Activated CD4-positive, alpha-beta memory T cell treated with anti-CD3 and anti-CD28 coated beads for 36 hours (primary cell): Measurements from ENCODE around the gene TBC1D9B. TPM values are rescaled to one million over a fixed set of nuclear protein-coding genes. Genes with fewer than 3 reads are reported as not detected.

Experiments used
- CTCF ChIA-PET: fragments of 350-600 bp; sonication (Branson Sonifier 250); formaldehyde crosslinking; loops from one replicate; lab custom pipeline; 2021; ENCODE audit warnings: antibody characterized with exemption, inconsistent platforms; lab: Charles Lee
- POLR2A ChIA-PET: fragments of 350-600 bp; sonication (Branson Sonifier 250); formaldehyde crosslinking; loops from one replicate; lab custom pipeline; 2021; ENCODE audit warnings: antibody characterized with exemption; lab: Charles Lee
- DNase-seq: peaks from one replicate; pipeline ENCODE4 v3.0.0-alpha.2; 2020
- H3K27ac Mint-ChIP-seq: one replicate; pipeline ENCODE4 v1.8.0; 2021; ENCODE audit warnings: mixed read lengths
- H3K27me3 Mint-ChIP-seq: one replicate; pipeline ENCODE4 v1.8.0; 2021; ENCODE audit warnings: mixed read lengths
- H3K36me3 Mint-ChIP-seq: one replicate; pipeline ENCODE4 v1.8.0; 2021; ENCODE audit warnings: mixed read lengths
- H3K4me1 Mint-ChIP-seq: one replicate; pipeline ENCODE4 v1.8.0; 2021; ENCODE audit warnings: low read depth, mixed read lengths
- H3K4me3 Mint-ChIP-seq: one replicate; pipeline ENCODE4 v1.8.0; 2021; ENCODE audit warnings: mild to moderate bottlenecking, mixed read lengths
- H3K9me3 Mint-ChIP-seq: one replicate; pipeline ENCODE4 v1.8.0; 2021; ENCODE audit warnings: mixed read lengths
- intact Hi-C: fragments of 100-400 bp; cut with micrococcal nuclease; formaldehyde crosslinking; loops from one replicate; pipeline ENCODE4 v1.15.1; 2023
- total RNA-seq, 2 experiments: library from RNA; stranded (reverse); gene quantifications; one replicate each; pipeline ENCODE4 v1.2.3, GENCODE V29; 2021

Gene TBC1D9B
- total RNA-seq, 2 experiments from 2014 or later = 59.0 to 62.8 TPM

- Mint-ChIP-seq H3K4me3 (no peak overlapping the region), H3K27ac (no peak overlapping the region), H3K4me1 (peaks cover 18% of the 10 kb centered on the region), H3K27me3 (no peaks in the 10 kb centered on the region), H3K36me3 (peaks cover 62% of the 10 kb centered on the region), H3K9me3 (no peaks in the 10 kb centered on the region)
- ChIA-PET CTCF (interaction anchor here (0.8 to 1.0 kb wide), 3 partner anchors 29 to 68 kb away, joined by 3 to 6 read pairs (median 3); no protein-coding TSS in a partner anchor), POLR2A (interaction anchor here (0.6 kb wide), 1 partner anchor 204 kb away, joined by 3 read pairs; no protein-coding TSS in a partner anchor)
- intact Hi-C loops = no loop called here
- DNase-seq = no peak
Observed at GRCh38 chr5:179830818-179831468, 76.8 kb downstream of the TBC1D9B start.

GRCh38 chr5:179829732-179830435 is 77.8 kb downstream of the TBC1D9B start:
- no peak for DNase-seq
- peaks cover 17% of the 10 kb centered on the region for H3K4me1 Mint-ChIP-seq
- H3K36me3 Mint-ChIP-seq = peaks cover 64% of the 10 kb centered on the region
- no peaks in the 10 kb centered on the region for H3K27me3 Mint-ChIP-seq
- ChIA-PET CTCF (interaction anchor here (1.0 kb wide), 1 partner anchor 67 kb away, joined by 6 read pairs; no protein-coding TSS in a partner anchor), POLR2A (no interaction called here)
- peak overlapping the region; percentile 73 for H3K27ac Mint-ChIP-seq
- H3K9me3 Mint-ChIP-seq = no peaks in the 10 kb centered on the region
- H3K4me3 Mint-ChIP-seq = no peak overlapping the region
- intact Hi-C loops = no loop called here

DNA sequence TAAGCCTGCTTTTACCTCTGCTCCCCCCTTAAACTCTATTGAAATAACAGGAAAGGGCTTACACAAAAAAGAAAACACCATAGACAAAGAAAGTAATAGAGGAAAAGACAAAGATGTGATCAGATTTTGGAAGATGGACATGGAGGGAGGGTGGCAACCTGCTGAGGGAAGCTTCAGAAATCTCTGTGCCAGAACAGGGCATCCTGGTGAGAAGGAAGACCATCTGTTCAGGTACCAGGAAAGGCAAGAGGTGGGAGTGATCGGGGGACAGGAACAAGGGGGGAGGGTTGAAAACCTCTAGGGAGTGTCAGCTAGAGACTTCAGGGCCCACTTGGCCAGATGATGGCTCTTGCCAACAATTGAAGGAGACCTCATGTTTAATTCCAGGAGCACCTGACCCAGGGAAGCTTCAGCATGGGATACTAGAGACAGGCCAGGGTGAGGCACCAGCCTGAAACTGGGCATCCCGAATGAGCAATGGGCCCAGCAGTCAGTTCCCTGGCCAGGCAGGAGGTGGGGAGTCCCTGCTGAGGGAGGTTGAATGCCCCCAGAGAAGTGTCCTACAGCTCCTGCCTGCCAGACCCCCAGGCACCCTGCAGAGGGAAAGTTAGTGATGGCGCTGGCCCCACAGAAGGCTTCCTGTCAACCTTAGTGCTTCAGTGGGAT is 78.8 kb downstream of the TBC1D9B start:
- peak overlapping the region; percentile 83 for H3K27ac Mint-ChIP-seq
- no peaks in the 10 kb centered on the region for H3K9me3 Mint-ChIP-seq
- no peaks in the 10 kb centered on the region for H3K27me3 Mint-ChIP-seq
- ChIA-PET CTCF (no interaction called here), POLR2A (no interaction called here)
- peaks cover 68% of the 10 kb centered on the region for H3K36me3 Mint-ChIP-seq
- peaks cover 21% of the 10 kb centered on the region for H3K4me1 Mint-ChIP-seq
- no peak for DNase-seq
- intact Hi-C loops = no loop called here
- H3K4me3 Mint-ChIP-seq = no peak overlapping the region

DNA sequence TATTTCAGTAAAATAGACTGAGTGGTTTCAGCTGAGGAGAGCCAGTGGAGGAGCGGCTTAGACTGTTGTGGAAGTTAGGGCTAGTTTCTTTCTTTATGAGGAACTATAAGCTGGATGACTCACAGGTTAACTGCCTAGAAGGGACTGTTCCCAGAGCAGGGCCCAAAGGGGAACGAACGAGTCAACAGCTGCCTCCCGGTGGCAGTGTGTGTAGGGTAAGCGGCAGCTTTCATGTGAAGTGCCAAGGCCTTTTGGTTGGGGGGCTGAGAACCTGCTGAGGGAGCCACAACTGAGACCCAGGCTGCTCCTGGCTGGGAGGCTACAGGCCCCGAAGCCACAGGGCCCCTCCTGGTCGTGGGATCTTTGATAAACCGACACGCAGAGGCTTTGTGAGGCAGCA is 80.0 kb downstream of the TBC1D9B start:
- DNase-seq = peak; percentile 79
- H3K36me3 Mint-ChIP-seq = peaks cover 66% of the 10 kb centered on the region
- peak overlapping the region; percentile 53 for H3K27ac Mint-ChIP-seq
- POLR2A ChIA-PET = no interaction called here
- no peak overlapping the region for H3K4me3 Mint-ChIP-seq
- H3K4me1 Mint-ChIP-seq = peaks cover 31% of the 10 kb centered on the region
- CTCF ChIA-PET = interaction anchor here (1.0 to 1.1 kb wide), 2 partner anchors 26 to 32 kb away, joined by 3 to 7 read pairs; no protein-coding TSS in a partner anchor
- no peaks in the 10 kb centered on the region for H3K27me3 Mint-ChIP-seq
- intact Hi-C loops = no loop called here
- no peaks in the 10 kb centered on the region for H3K9me3 Mint-ChIP-seq

- H3K27ac Mint-ChIP-seq = peak overlapping the region; percentile 14
- ChIA-PET POLR2A (no interaction called here), CTCF (interaction anchor here (1.4 kb wide), 1 partner anchor 24 kb away, joined by 4 read pairs; no protein-coding TSS in a partner anchor)
- H3K27me3 Mint-ChIP-seq = no peaks in the 10 kb centered on the region
- intact Hi-C loops = no loop called here
- DNase-seq = no peak
- H3K4me1 Mint-ChIP-seq = peaks cover 40% of the 10 kb centered on the region
- H3K9me3 Mint-ChIP-seq = no peaks in the 10 kb centered on the region
- H3K4me3 Mint-ChIP-seq = no peak overlapping the region
- H3K36me3 Mint-ChIP-seq = peaks cover 66% of the 10 kb centered on the region
Observed at GRCh38 chr5:179825655-179826182, 82.0 kb downstream of the TBC1D9B start.

GRCh38 chr5:179824745-179825112 is 83.0 kb downstream of the TBC1D9B start:
- Mint-ChIP-seq H3K4me1 (peaks cover 46% of the 10 kb centered on the region), H3K36me3 (peaks cover 57% of the 10 kb centered on the region), H3K4me3 (no peak overlapping the region), H3K27ac (no peak overlapping the region), H3K27me3 (no peaks in the 10 kb centered on the region), H3K9me3 (no peaks in the 10 kb centered on the region)
- no peak for DNase-seq
- ChIA-PET CTCF (no interaction called here), POLR2A (no interaction called here)
- intact Hi-C loops = no loop called here

DNA sequence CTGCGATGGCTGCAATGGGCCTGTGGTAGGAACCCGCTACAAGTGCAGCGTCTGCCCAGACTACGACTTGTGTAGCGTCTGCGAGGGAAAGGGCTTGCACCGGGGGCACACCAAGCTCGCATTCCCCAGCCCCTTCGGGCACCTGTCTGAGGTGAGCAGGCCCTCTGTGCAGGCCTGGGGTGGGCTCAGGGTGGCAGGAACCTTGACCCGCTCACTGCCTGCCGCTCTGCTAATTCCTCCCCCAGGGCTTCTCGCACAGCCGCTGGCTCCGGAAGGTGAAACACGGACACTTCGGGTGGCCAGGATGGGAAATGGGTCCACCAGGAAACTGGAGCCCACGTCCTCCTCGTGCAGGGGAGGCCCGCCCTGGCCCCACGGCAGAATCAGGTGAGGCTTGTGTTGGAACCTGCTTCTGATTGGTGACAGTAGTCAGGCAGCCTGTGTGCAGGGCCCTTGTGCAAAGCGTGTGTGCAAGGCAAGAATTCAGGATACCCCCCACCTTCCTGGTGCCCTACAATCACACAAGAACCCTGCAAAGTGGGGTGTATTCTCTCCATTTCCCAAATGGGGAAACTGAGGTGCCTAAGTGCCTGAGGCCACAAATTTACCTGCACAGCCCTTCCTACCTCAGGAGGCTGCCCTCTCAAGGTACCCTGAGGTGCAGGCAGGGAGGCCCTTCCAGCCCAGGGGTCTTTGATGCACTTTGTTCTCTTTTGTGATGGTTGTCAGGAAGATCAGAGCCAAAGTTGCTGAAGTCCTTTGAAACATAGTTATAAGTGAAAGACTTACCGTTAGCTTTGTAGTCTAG is 83.6 kb downstream of the TBC1D9B start:
- Mint-ChIP-seq H3K9me3 (no peaks in the 10 kb centered on the region), H3K4me1 (peaks cover 51% of the 10 kb centered on the region), H3K27me3 (no peaks in the 10 kb centered on the region), H3K36me3 (peaks cover 52% of the 10 kb centered on the region), H3K27ac (no peak overlapping the region), H3K4me3 (no peak overlapping the region)
- ChIA-PET POLR2A (no interaction called here), CTCF (no interaction called here)
- no peak for DNase-seq
- intact Hi-C loops = no loop called here

GRCh38 chr5:179822444-179822990 is 85.2 kb downstream of the TBC1D9B start:
- Mint-ChIP-seq H3K4me1 (peaks cover 53% of the 10 kb centered on the region), H3K9me3 (no peaks in the 10 kb centered on the region), H3K27me3 (no peaks in the 10 kb centered on the region), H3K4me3 (peak overlapping the region; percentile 90), H3K36me3 (peaks cover 39% of the 10 kb centered on the region), H3K27ac (peak overlapping the region; percentile 9)
- ChIA-PET POLR2A (interaction anchor here (0.5 to 0.6 kb wide), 2 partner anchors 145 to 278 kb away, joined by 3 read pairs; no protein-coding TSS in a partner anchor), CTCF (interaction anchor here (1.1 to 1.7 kb wide), 3 partner anchors 11 to 21 kb away, joined by 3 to 10 read pairs (median 3); no protein-coding TSS in a partner anchor)
- intact Hi-C loops = no loop called here
- no peak for DNase-seq

DNA sequence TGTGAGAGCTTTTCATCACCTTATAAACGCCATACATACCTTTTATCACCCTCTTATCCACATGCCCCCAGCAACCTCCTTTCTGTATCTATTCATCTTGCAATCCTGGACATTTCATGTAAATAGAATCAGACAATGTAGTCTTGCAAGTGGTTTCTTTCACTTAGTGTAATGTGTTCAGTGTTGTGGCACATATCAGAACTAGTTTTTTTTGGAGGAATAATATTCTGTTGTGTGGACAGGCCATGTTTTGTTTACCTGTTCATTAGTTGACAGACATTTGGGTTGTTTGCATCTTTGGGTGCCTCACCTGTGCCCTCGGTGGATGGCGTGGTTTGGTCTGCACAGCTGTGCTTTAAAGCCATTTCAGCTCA is 85.7 kb downstream of the TBC1D9B start:
- CTCF ChIA-PET = interaction anchor here (1.1 to 1.7 kb wide), 3 partner anchors 11 to 20 kb away, joined by 3 to 10 read pairs (median 3); no protein-coding TSS in a partner anchor

GRCh38 chr5:179821298-179822058 is 86.2 kb downstream of the TBC1D9B start:
- DNase-seq = peak; percentile 92
- H3K27ac Mint-ChIP-seq = peak overlapping the region; percentile 95
- CTCF ChIA-PET = interaction anchor here (1.1 to 1.7 kb wide), 4 partner anchors 10 to 91 kb away, joined by 3 to 10 read pairs (median 3); no protein-coding TSS in a partner anchor
- no peaks in the 10 kb centered on the region for H3K9me3 Mint-ChIP-seq
- peak overlapping the region; percentile 90 for H3K4me3 Mint-ChIP-seq
- intact Hi-C loops = no loop called here
- H3K36me3 Mint-ChIP-seq = peaks cover 33% of the 10 kb centered on the region
- H3K27me3 Mint-ChIP-seq = no peaks in the 10 kb centered on the region
- POLR2A ChIA-PET = interaction anchor here (0.5 to 3.2 kb wide), 7 partner anchors 11 to 277 kb away, joined by 3 to 19 read pairs (median 3); partner anchors contain the start of gene HNRNPH1
- peaks cover 47% of the 10 kb centered on the region for H3K4me1 Mint-ChIP-seq

More for the DNA sequence above, 85.7 kb downstream of the TBC1D9B start:
- peak overlapping the region; percentile 90 for H3K4me3 Mint-ChIP-seq
- peak overlapping the region; percentile 9 for H3K27ac Mint-ChIP-seq
- POLR2A ChIA-PET = interaction anchor here (0.5 to 0.6 kb wide), 2 partner anchors 144 to 278 kb away, joined by 3 read pairs; no protein-coding TSS in a partner anchor
- H3K9me3 Mint-ChIP-seq = no peaks in the 10 kb centered on the region
- no peaks in the 10 kb centered on the region for H3K27me3 Mint-ChIP-seq
- peaks cover 38% of the 10 kb centered on the region for H3K36me3 Mint-ChIP-seq
- intact Hi-C loops = no loop called here
- no peak for DNase-seq
- peaks cover 52% of the 10 kb centered on the region for H3K4me1 Mint-ChIP-seq
